RWPE1 (cell line): Measurements from ENCODE around the gene MYO18A.

Experiments
- CTCF ChIA-PET: fragments of 350-600 bp; sonication (Branson Sonifier 250); formaldehyde crosslinking; extraction: SDS; loops from one replicate; lab custom pipeline; 2021; lab: Yijun Ruan, JAX
- POLR2A ChIA-PET: fragments of 400-600 bp; formaldehyde crosslinking; extraction: SDS; loops from one replicate; lab custom pipeline; 2020; ENCODE audit warnings: antibody characterized with exemption; ENCODE audit not compliant: low non-redundant PET; lab: Yijun Ruan, JAX
- DNase-seq: peaks from one replicate; pipeline ENCODE4 v3.0.0; 2012; ENCODE audit warnings: low spot score
- H3K27ac ChIP-seq: fragments of 450-650 bp; 2 replicates; pipeline ENCODE4 v1.5.1; 2017
- CTCF ChIP-seq: fragments of 450-650 bp; conservative IDR thresholded peaks from 2 replicates; pipeline ENCODE4 v1.5.1; 2017; ENCODE audit warnings: low read depth, mild to moderate bottlenecking

Gene MYO18A

DNA sequence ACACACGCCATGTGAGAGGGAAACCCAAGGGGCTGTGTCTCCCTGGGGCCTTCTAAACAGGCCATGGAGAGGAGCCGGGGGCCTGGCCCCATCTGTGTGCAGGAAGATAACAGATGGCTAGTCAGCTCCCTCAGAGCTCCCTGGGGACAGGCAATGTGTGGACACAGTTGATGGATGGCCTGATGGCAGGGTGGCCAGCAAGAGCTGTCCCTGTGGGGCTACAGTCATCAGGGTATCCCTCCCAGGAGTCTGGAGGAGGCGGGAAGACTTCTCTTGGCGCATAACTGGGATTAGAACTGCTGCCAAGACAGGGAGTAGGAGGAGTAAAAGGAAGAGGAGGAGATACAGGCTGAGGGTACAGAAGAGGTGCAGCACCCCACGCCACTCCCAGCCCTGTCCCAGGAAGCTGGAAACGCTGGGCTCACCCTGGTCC, 17.3 kb downstream of the MYO18A start:
- TF ChIP-seq CTCF = no peak
- DNase-seq = no peak
- H3K27ac ChIP-seq = peak overlapping the region; percentile 7; the same call in 1 of the 2 replicates
- ChIA-PET CTCF (interaction anchor here (1.0 to 1.2 kb wide), 2 partner anchors 14 kb away, joined by 3 read pairs; no protein-coding TSS in a partner anchor), POLR2A (interaction anchor here (0.6 kb wide), 1 partner anchor 15 kb away, joined by 4 read pairs; no protein-coding TSS in a partner anchor)

GRCh38 chr17:29162082-29162908, 17.9 kb downstream of the MYO18A start:
- POLR2A ChIA-PET = interaction anchor here (0.6 kb wide), 1 partner anchor 14 kb away, joined by 4 read pairs; no protein-coding TSS in a partner anchor
- no peak for DNase-seq
- CTCF ChIA-PET = interaction anchor here (1.0 kb wide), 1 partner anchor 14 kb away, joined by 3 read pairs; no protein-coding TSS in a partner anchor
- H3K27ac ChIP-seq = peak overlapping the region; percentile 7; the same call in 1 of the 2 replicates
- TF ChIP-seq CTCF = no peak

GRCh38 chr17:29160253-29160652, 19.9 kb downstream of the MYO18A start:
- ChIA-PET POLR2A (no interaction called here), CTCF (interaction anchor here (0.6 kb wide), 2 partner anchors 16 to 155 kb away, joined by 4 to 7 read pairs; no protein-coding TSS in a partner anchor)
- DNase-seq = no peak
- no peak overlapping the region for H3K27ac ChIP-seq
- TF ChIP-seq CTCF = no peak

DNA sequence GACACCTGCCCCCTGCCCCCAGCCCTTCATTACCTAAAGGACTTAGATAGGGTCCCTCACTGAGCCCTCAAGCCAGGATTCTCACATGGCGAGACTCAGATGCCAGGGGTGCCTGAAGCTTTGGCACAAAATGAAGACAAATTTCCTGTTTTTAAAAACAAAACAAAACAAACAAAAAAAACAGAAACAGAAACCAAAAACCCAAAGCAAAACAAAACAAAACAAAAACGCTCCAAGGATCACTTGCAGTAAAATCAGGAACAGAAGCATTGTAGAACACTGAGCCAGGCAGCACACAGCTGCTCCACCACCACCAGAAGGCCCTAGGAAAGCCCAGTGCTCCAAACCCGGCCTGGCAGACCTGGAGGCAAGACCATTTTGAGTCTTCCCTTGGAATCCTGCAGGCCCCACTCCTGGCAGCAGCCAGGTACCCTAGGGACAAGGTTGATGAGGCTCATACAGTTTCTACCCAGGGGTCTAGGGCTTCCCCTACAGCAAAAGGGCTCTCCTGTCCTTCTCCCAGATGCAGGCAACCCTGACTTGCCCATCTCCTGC, 20.8 kb downstream of the MYO18A start:
- TF ChIP-seq CTCF = no peak
- DNase-seq = no peak
- ChIA-PET POLR2A (no interaction called here), CTCF (interaction anchor here (0.6 kb wide), 2 partner anchors 17 to 155 kb away, joined by 4 to 7 read pairs; no protein-coding TSS in a partner anchor)
- peak overlapping the region; percentile 97 for H3K27ac ChIP-seq

DNA sequence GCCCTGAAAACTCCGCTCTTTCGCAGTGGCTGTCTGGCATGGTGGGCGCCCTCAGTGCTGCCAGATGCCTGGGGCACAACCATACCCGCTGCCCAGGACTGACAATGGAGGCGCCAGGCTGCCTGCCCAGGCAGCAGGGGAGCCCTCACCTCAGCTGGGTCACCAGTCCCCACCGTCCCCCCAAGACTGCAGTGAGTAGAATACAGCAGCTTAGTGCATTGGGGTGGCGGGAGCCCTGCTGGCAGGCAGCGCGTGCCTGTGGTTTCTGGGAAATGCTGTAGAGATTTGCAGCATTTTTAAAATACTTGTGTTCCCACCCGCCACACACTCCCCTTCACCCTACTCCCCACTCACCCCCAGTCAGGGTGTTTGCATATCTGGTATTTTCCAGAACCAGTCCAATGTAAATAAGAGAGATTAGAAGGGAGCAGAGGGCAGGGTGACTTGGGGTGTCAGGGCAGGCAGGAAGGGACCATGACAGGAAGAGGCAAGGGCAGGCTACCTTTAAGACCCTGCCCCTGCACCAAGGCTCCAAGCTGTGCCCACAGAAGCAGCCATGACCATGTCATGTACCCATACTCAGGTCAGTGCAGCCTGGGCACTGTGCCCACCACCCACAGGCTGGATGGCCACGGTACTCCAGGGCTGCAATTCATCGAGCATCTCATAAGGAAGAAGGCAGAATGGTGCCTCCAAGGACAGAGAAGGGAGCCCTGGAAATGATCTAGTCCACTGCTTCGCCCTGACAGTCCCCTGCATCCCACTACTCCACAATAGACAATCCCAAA, 21.5 kb downstream of the MYO18A start:
- H3K27ac ChIP-seq = peak overlapping the region; percentile 97
- no peak for TF ChIP-seq CTCF
- ChIA-PET CTCF (interaction anchor here (1.0 kb wide), 1 partner anchor 9 kb away, joined by 6 read pairs; no protein-coding TSS in a partner anchor), POLR2A (no interaction called here)
- DNase-seq = no peak
